ENCODE results near the gene NCOR2.

Gene NCOR2

GRCh38 chr12:124610629-124611558 lies 43.5 kb upstream of the NCOR2 start:
- no peak for TF ChIP-seq CTCF (IDR thresholded peaks at IDR 0.05; ENCODE audit: extremely low read depth, missing control alignments)
- DNase-seq (ENCODE audit: low spot score), result no peak

GRCh38 chr12:124610021-124610612 lies 42.7 kb upstream of the NCOR2 start:
- no peak for DNase-seq (ENCODE audit: low spot score)
- no peak for TF ChIP-seq CTCF (IDR thresholded peaks at IDR 0.05; ENCODE audit: extremely low read depth, missing control alignments)

- peak; percentile 71 for DNase-seq (ENCODE audit: low spot score)
- TF ChIP-seq CTCF (IDR thresholded peaks at IDR 0.05; ENCODE audit: extremely low read depth, missing control alignments), result no peak
Measured at GRCh38 chr12:124609041-124609989, 41.9 kb upstream of the NCOR2 start.

GRCh38 chr12:124608450-124608870 lies 41.0 kb upstream of the NCOR2 start:
- TF ChIP-seq CTCF (IDR thresholded peaks at IDR 0.05; ENCODE audit: extremely low read depth, missing control alignments), result no peak
- DNase-seq (ENCODE audit: low spot score), result no peak

- DNase-seq (ENCODE audit: low spot score), result no peak
- TF ChIP-seq CTCF (IDR thresholded peaks at IDR 0.05; ENCODE audit: extremely low read depth, missing control alignments), result no peak
Measured at GRCh38 chr12:124607681-124608425, 40.4 kb upstream of the NCOR2 start.

GRCh38 chr12:124605883-124606774 lies 38.7 kb upstream of the NCOR2 start:
- DNase-seq (ENCODE audit: low spot score), result no peak
- TF ChIP-seq CTCF (IDR thresholded peaks at IDR 0.05; ENCODE audit: extremely low read depth, missing control alignments), result no peak
